ENCODE results near the gene HEATR5A.
"Not testable (repeated sequence)": the region's sequence is repeated elsewhere in the genome, so short reads cannot be mapped to it uniquely, and the experiment has no call there.

HEATR5A gene

DNA sequence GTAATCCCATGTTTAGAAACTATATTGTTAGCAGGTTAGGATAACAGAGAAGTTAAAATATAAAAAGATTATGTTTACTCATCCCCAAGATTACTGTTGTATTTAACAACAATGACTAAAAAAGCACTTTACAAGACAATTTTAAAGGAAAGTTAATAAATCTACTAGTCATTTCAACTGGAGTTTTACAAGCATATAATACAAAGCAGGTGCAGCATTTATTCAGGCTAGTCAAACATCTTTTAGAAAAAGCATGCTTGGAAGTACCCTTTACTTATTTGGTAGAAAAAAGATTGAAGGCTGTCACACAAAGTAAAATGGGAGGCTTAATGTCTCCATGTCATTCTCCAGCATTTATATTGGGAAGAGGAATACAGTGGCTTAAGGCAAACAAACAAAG is 80.6 kb downstream of the HEATR5A start:
- in situ Hi-C loops (cut with MboI; ENCODE audit: low sequenced_read_pairs), result no loop called here

DNA sequence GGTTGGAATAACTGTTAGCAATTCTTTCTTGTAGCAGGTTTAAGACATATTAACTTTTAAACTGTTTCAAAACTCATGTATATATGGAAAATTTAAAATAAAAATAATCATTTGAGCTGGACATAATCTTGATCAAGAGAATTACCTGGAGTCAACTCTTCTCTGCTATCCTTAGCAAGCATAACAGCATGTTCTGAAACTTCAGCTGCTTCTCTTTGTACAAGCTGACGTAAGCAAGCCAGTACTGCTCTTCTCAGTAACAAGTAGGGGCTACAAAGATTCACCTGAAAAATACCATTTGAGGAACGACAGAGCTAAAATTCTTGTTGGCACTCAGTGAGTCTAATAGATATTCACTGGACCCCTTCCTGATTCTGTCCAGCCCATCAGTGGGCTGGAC is 83.0 kb downstream of the HEATR5A start:
- in situ Hi-C loops (cut with MboI; ENCODE audit: low sequenced_read_pairs), result no loop called here

DNA sequence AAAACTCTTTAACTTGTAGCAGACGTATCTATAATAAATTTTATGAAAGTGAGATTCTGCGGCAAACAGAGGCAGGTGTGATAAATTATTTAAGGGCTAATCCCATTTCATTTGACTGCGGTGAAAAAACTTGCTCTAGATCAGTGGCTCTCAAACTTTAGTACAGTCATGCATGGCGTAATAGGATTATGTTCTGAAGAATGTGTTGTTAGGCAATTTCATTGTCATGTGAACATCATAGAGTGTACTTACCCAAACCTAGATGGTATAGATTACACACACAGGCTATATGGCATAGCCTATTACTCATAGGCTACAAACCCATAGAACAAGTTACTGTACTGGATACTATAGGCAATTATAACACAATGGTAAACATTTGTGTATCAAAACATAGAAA is 83.7 kb downstream of the HEATR5A start:
- in situ Hi-C loops (cut with MboI; ENCODE audit: low sequenced_read_pairs), result no loop called here

DNA sequence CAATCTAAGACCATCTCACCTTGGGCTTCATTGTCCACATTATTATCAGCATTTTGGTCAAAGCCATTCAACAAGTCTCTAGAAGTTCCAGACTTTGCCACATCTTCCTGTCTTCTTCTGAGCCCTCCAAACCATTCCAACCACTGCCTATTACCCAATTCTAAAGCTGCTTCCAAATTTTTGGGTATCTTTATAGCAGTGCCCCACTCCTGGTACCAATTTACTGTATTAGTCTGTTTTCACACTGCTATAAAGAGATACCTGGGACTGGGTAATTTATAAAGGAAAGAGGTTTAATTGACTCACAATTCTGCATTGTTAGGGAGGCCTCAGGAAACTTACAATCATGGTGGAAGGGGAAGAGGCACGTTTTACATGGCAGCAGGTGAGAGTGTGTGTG is 89.0 kb downstream of the HEATR5A start:
- in situ Hi-C loops (cut with MboI; ENCODE audit: low sequenced_read_pairs), result not testable (repeated sequence)

DNA sequence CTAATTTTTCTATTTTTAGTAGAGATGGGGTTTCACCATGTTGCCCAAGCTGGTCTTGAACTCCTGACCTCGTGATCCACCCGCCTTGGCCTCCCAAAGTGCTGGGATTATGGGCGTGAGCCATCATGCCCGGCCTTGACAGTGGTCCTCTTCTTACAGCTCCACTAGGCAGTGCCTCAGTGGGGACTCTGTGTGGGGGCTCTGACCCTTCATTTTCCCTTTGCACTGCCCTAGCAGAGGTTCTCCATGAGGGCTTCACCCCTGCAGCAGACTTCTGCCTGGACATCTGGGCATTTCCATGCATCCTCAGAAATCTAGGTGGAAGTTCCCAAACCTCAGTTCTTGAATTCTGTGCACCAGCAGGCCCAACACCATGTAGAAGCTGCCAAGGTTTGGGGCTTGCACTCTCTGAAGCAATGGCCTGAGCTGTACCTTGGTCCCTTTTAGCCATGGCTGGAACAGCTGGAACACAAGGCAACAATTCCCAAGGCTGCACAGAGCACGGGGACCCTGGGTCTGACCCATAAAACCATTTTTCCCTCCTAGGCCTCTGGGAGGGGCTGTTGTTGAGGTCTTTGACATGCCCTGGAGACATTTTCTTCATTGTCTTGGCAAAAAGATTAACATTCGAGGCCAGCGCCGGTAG is 90.4 kb downstream of the HEATR5A start:
- in situ Hi-C loops (cut with MboI; ENCODE audit: low sequenced_read_pairs), result not testable (repeated sequence)

DNA sequence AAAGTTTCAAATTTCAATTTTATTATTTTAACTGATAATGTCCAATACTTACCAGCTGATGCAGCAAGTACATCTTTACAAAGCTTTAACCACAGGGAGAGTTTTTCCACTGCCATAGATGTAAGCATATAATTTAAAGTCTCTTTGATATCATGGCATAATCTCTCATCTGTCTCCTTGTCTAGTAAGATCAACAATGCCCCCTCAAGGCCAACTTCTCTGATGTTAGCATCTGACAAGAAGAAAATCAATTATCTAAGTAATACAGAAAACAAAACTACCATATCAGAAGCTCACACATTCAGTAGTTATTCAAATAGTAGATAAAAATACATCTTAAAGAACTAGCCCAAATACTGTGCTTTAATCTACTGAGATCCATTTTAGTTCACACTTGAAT is 94.2 kb downstream of the HEATR5A start:
- in situ Hi-C loops (cut with MboI; ENCODE audit: low sequenced_read_pairs), result no loop called here

DNA sequence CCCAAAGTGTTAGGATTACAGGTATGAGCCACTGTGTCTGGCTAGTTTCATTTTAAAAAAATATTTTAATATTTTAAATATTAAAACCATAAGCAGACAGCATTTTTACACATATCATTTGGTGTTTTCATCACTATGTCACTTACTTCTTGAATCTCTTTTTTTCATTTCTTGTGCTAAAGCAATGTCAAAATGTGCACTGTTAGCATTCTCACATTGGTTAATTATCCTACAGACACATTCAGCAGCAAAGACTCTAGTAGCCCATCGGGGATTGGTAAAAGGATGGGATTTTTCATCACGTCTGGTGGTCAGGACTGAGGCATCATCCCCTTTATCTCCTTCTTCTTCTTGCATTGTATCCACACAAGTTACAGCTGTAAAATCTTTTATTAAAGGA is 96.9 kb downstream of the HEATR5A start:
- in situ Hi-C loops (cut with MboI; ENCODE audit: low sequenced_read_pairs), result no loop called here

DNA sequence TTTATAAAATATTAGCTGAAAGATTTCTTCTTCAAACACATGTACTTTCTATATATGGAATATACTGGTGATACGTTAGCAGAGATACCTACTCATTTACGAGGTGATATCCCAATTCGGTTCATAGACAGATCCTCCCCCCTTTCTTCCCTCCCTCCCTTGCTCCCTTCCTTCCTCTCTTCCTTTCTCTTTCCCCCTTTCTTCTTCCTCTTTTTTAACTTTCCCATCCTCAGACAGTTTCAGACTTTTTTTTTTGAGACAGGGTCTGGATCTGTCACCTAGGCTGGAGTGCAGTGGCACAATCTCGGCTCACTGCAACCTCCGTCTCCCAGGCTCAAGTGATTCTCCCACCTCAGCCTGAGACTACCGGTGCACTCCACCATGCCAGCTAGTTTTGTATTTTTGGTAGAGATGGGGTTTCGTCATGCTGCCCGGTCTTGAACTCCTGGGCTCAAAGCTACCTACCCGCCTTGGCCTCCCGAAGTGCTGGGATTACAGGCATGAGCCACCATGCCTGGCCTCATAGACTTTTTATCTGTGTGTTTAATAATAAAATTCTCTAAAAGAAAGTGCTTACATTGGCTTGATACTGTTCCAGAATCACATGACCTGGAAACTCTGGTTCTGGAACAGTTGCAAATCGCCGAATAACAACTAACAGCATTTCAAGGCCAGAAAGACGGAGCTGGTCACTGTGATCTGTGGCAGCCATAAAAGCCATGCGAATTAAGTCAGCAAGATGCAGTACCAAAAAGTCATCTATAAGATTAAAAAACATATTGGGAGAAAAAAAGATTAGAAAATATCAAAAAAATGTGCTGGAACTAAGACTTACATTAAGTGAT is 99.2 kb downstream of the HEATR5A start:
- in situ Hi-C loops (cut with MboI; ENCODE audit: low sequenced_read_pairs), result no loop called here

DNA sequence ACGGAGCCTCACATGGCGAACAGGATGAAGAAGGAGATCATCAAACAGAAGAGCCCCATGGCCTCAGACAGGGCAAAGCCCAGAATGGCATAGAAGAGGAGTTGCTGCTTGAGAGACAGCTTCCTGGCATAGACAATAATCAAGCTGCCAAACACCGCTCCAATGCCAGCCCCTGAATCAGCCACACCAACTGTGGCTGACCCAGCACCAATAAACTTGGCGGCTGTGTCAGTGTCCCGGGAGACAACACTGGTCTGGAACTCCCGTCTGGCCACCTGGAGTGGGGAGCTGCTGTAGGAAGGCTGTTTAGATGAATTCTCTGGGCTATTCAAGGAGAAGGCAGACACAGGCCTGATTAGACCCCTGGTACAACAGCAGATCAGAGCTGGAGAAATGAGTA is 100.1 kb downstream of the HEATR5A start:
- in situ Hi-C loops (cut with MboI; ENCODE audit: low sequenced_read_pairs), result no loop called here

DNA sequence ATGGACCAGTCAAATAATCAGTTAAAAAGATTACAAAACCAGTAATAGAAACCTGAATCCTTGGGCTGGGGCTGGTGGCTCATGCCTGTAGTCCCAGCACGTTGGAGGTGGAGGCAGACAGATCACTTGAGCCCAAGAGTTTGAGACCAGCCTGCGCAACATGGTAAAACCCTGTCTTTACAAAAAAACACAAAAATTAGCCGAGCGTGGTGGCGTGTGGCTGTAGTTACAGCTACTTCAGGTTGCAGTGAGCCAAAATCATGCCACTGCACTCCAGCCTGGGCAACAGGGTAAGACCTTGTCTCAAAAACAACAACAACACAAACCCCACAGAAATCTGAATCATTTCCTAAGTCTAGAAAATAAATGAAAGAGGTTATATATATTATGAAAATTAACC is 100.6 kb downstream of the HEATR5A start:
- in situ Hi-C loops (cut with MboI; ENCODE audit: low sequenced_read_pairs), result no loop called here

DNA sequence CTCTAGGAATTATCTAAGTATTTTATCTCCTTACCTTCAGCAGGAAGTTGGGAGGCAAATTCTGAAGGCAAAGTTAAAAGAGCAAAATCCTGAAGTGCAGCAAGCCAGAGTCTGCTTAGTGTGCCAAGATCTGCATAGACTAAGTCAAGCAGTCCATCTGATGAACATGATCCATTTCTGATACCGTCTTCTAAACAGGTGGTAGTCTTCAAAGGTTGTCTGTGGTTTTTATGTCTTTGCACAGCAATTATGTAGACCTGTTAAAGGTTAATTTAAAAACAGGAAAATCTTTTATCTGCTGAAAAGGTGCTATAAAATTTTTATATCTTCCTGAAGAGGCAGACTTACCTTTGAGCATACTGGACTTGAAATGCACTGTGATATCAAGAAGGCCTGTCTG is 107.4 kb downstream of the HEATR5A start:
- in situ Hi-C loops (cut with MboI; ENCODE audit: low sequenced_read_pairs), result no loop called here

DNA sequence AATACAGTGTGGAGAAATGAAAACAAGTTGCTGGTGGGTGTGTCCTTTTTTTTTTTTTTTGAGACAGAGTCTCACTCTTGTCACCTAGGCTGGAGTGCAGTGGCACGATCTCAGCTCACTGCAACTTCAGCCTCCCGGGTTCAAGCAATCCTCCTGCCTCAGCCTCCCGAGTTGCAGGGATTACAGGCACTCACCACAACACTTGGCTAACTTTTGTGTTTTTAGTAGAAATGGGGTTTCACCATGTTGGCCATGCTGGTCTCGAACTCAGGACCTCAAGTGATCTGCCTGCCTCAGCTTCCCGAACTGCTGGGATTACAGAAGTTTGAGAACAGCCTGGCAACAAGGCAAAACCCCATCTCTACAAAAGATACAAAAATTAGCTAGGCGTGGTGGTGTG is 108.0 kb downstream of the HEATR5A start:
- in situ Hi-C loops (cut with MboI; ENCODE audit: low sequenced_read_pairs), result not testable (repeated sequence)

DNA sequence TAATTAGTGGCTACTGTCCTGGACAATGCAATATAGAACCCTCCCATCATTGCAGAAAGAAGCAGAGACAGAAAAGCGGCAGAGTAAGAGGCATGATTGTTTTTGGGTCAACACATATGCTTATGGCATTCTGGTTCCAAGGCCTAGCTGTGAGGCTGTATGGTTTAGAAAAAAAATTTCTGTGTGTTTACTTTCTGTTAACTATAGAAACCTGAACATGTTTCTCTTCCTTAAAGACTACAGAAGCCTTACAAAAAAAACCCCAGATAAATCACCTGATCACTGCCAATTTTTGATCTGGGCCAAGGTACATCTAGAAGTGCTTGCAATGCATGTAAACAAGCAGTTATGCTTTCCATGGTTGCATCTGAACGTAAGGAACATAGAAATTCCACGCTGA is 112.7 kb downstream of the HEATR5A start:
- in situ Hi-C loops (cut with MboI; ENCODE audit: low sequenced_read_pairs), result no loop called here

DNA sequence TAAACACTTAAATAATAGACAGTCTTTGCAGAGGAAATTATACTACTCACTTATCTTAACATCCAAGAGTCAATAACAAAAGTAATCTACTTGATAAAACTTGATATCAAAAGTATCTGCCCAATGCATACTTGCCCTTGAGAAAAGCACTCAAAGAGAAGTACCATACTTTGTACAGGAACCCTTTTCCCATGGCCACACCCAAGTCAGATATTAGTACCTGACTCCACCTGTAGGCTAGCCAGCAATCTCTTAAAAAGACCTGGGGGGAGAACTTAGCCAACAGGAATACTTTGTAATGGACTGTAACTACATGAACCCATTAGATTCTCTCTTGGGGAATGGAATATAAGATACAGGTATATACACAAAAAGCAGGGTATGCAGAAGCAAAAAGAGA is 113.2 kb downstream of the HEATR5A start:
- in situ Hi-C loops (cut with MboI; ENCODE audit: low sequenced_read_pairs), result no loop called here

DNA sequence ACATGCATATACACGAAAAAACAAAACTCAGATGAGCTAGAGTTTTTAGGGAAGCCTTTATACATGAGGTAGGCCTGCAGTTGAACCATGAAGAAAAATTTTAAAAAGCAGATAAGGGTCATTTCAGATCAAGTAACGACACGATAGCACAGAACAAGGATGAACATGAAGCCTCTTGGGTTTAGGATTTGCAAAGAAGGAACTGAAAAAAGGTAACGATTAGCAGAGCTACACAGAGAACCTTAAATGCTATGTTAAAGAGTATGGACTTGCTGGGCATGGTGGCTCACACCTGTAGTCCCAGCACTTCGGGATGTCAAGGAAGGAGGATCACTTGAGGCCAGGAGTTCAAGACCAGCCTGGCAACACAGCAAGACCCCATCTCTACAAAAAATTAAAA is 116.7 kb downstream of the HEATR5A start:
- in situ Hi-C loops (cut with MboI; ENCODE audit: low sequenced_read_pairs), result no loop called here

DNA sequence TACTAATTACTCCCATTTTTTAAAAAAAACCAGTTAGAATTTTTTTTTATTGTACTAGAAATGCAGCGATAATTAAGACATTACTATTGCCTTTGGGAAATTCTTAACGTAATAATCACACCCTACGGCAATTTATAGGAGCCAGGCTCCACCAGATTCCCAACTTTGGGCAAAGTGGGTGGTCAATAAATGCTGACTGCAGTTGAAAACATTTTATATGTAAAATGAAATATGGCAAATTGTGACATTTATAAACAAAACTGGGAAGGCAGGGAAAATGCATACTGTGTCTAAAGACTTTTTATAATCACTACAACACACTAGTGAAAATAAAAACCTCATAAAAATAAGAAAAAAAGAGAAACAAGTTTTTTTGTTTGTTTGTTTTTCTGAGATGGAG is 119.5 kb downstream of the HEATR5A start:
- in situ Hi-C loops (cut with MboI; ENCODE audit: low sequenced_read_pairs), result no loop called here

DNA sequence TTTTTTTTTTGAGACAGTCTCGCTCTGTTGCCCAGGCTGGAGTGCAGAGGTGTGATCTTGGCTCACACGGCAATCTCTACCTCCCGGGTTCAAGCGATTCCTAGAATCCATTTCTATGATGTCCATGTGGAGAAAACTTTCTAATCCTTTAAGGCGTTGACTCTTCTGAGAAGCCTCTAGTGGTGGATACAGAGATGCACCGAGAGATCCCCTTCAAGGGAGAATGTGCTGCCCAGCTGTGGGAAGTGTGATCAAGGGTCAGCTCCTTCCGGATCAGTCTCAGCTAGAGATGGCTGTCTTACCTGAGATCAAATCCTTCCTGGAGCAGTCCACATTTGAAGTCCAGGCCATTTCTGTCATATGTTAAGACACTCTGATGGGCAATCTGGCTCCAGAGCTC is 120.1 kb downstream of the HEATR5A start:
- in situ Hi-C loops (cut with MboI; ENCODE audit: low sequenced_read_pairs), result no loop called here

DNA sequence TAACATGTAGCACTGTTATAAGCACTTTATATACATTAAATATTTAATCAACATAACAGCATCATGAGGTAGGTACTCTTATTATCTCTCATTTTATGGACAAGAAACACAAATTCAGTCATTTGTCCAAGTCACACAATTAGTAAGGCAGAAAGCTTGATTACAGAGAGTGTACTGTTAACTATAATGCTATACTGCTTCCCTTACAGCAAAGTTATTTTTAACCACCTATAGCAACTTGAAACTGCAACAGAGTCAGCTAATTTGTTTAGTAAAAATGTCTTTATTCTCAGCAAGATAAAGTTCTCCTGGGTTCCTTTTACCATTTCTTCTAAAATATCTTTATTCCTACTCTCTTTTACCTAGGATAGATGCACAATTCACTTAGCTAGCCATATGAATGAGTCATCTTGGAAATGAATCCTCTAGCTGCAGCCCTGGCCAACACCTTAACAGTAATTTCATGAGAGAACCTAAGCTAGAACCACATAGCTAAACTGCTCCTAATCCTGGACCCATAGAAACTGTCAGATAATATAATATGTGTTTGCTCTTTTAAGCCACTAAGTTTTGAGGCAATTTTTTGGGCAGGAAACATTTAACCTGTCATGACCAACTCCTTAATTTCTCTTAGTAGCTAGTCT is 122.5 kb downstream of the HEATR5A start:
- in situ Hi-C loops (cut with MboI; ENCODE audit: low sequenced_read_pairs), result no loop called here

DNA sequence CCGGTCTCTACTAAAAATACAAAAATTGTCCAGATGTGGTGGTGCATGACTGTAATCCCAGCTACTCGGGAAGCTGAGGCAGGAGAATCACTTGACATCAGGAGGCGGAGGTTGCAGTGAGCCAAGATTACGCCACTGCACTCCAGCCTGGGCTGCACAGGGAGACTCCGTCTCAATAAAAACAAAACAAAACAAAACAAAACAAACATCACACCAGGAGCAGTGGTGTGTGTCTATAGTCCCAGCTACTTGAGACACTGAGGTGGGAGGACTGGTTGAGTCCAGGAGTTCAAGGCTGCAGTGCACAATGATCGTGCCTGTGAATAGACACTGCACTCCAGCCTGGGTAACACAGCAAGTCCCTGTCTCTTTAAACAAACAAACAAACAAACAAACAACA is 123.2 kb downstream of the HEATR5A start:
- in situ Hi-C loops (cut with MboI; ENCODE audit: low sequenced_read_pairs), result no loop called here

DNA sequence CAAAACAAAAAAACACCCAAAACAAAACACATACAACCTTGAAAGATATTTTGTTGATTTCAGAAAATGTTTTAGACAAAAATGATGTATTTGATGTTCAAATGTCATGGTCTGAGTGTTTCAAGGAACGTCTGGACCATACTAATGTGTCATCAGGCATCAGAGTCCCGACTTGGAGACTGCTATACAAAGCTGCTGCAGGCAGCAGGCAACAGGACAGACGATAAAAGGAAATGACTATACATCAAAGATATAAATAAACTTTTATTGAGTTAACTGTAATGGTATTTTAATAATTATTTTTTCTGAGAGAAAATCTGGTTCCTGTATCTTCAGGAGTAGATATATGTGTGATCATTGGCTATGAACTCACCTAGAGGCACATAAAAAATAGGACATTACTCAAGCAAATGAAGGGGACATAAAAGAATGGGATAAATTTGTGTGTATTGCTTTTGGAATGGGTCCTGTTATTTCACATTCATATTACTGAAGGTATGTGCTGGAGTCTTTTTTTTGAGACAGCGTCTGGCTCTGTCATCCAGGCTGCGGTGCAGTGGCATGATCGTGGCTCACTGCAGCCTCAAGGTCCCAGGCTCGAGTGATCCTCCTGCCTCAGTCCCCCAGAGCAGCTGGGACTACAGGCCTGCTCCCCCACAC is 125.5 kb downstream of the HEATR5A start:
- in situ Hi-C loops (cut with MboI; ENCODE audit: low sequenced_read_pairs), result no loop called here

DNA sequence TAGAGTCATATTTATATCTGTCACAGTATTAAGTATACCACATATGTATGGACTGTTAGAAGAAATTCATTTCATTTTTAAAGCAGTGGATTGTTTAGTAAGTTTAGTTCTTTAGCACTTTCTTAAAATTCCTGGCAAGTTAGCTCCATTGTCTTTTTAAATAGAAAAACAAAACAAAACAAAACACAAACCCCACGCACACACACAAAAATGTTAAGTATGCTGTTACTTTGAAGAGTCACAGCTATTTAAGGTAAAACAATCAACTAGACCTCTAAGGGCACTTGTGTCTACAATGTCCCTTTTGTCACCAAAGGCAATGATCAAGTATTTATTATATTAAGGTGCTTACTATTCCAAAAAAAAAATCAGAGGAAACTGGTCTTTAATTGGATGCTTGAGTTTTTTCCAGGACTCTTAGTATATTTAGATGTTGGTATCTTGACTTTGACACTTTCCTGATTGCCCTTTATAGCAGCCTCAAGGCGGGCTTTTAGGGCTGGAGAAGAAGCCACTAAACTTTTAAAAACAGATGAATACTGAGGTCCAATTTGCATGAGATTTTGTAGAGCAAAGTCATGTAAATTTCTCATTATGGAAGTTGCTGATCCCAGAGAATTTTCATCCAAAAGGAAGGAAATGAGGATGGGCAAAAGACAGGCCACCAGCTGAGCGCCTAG is 127.3 kb downstream of the HEATR5A start:
- in situ Hi-C loops (cut with MboI; ENCODE audit: low sequenced_read_pairs), result no loop called here
